NCI-H1930 (cell line): ENCODE measurements around the gene CREM.
"Not testable (repeated sequence)": the region's sequence is repeated elsewhere in the genome, so short reads cannot be mapped to it uniquely, and the experiment has no call there.

Experiments
- DNase-seq, 2 experiments: peaks; one replicate each; lab custom pipeline; 2025; lab: John Stamatoyannopoulos, UW

CREM gene

DNA sequence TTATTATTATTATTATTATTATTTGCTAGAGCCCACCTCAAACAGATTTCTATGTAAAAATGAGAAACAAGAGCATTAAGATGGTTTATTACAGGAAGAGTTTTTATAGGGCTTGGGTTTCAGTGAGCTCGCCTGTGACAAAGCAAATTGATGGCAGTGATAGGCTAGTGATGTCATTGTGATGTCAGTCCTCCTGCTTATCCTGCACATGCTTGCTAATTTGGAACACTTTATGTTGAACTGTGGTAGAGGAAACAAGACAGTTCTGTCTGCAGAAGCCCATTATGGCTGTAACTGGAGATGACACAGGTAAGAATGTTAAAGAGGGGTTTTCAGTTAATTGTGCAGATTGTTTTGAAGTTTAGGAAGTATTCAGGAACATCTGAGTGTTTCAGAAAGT lies 68.3 kb downstream of the CREM start:
- DNase-seq = no peak

DNA sequence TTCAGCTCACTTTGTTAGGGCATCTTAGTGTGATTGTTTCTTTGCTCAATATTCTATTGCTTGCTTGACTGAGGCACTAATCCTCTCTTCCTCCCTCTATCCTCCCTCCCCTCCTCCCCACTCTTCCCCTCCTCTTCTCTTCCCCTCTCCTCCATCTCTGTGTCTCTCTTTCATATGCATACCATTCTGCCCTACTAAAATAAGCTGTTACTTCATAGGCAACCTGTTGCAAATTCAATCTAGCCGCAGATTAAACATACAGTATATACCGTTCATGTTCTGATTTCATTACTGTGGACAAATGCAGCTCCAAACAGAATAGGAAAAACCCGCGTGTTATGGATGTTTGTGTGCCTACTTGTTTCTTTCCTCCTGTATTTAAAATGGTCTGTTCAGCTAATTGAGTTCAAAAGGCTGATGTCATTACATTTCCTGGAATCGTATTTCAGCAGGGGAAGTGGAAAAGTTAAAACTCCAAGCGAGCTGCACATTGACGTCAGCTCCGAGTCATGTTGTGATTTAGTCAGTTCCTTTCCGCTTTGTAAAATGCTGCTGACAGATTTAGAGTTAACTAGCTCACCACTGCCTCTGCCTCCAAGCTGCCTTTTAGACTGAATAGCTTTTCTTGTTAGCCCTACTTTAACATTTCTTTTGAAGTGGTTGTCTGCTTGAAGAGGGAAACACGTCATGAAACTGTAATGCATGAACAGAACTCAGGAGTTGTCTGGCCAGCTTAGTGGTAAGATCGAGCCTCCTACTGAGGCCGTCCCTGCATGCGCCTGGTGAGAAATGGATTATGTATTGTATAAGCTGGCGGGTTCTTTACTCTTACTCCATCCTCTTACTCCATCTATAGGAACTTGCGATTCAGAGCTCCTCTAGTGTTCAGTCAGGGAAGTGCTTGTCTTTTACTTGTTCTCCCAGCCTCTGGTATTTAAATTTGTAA lies 69.0 kb downstream of the CREM start:
- DNase-seq = no peak

DNA sequence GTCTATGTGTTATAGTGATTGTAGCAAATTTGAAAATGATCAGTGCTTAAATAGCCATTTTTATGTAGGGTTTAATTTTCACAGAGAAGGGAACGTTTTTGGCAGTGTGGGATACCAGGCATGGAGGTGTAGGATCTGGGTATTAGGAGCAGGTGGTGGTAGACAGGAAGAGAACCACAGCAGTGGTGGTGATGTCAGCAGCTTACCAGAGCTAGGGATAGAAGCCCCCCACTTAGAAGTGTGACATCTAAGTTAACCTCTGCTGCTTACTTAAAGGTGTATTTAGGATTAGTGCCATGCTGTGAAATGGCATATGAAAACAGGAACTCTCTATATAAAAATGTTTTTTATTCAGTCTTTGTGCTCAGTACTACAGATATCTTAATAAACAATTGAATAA lies 73.8 kb downstream of the CREM start:
- no peak for DNase-seq

DNA sequence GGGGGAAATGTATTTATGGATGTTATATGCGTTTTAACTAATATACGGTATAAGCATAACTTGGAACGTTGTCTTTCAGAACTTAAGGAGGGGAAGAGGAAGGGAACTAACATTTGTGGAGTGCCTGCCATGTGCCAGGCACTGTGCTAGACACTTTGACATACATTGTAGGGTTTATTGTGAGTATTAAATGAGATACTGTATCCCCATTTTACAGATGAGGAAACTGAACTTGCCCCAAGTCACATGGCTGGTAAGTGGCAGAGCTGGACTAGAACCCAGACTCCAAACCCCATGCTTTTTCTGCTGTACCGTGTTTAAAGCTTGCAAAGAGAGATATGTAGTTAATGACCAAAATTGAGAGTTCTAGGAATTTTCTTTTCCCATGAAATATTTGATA lies 74.6 kb downstream of the CREM start:
- no peak for DNase-seq

- no peak for DNase-seq
These were observed 75.4 kb downstream of the CREM start for GRCh38 chr10:35202050-35202449.

DNA sequence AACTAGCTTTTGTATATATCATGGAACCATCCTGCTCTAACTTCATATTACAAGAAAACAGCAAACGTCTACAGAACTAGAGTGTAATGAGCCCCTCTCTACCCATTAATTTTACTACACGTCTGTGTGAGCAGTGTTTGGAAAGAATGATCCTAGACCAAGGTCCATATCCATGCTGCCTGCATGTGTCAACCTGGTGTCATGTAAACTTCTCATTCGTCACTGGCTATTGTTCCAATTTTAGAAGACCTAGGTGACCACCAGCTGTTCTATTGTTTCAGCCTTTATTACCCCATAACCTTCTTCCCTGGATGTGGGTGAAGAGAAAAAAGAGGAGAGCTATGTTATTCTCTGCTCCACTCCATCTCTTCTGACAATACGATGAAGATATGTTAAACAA lies 77.1 kb downstream of the CREM start:
- no peak for DNase-seq

DNA sequence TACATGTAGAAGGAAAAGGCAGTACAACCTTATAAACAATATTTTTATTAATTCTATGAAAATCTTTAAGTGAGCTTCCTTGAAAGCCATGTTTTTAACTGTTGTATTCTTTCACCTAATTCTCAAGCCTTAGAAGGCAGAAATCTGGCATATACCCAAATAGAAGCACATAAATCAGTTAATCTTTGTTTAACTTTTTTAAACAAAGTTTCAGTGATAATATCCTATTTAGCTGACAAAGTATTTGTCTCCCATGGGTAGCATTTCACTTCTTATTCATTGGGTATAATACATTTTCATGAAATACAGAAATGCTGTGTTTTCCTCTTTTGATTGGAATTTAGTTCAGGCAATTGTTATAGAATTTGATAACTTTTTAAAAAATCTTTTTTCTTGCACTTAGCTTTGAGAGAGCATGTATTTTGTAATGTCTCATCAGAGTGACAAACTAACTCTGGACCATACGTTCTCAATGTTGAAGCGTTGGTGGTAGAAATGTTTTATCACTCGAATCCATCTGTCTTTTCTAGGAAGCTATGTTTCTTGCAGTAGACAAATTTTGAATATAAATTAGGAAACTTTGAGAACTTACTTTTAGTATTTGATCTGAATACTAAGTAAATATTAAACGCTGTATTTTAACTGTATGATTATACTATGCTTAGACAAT lies 78.1 kb downstream of the CREM start:
- DNase-seq = no peak

DNA sequence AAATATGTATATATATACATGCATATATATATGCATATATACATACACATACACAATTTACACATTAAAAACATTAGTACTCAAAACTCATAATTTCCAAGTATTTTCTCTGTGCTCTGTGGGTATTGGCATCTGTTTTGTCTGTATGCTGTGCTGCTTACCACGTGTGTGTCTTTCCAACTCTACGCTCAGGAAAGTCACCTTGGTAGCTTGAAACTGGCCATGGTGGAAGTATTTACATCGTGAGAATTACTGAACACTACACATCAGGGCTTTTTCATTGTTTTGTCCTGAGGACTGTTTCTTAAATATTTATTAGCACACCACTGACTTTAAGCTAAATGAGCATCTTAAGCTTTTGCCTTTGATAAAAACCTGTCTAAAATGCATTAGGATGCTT lies 79.6 kb downstream of the CREM start:
- DNase-seq = no peak

DNA sequence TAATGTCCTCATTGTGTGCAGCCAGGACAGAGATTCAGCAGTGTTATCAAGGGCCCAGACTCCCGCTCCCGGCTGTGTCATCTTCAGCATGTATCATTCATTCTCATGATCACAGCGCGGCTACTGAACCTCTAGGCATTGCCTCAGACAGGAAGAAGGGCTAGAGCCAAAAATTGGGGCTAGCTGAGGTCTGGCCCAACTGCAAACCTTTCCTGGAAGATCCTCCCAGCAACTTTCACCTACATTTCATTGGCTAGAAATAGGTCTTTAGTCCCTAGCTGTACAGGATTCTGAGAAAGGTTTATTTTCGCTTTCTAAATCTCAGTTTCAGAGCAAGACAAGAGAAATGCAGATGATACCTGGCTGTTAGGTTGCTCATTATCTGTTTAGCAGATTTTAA lies 81.9 kb downstream of the CREM start:
- DNase-seq = no peak

- DNase-seq = no peak
These were observed 82.4 kb downstream of the CREM start for GRCh38 chr10:35208949-35209613.

DNA sequence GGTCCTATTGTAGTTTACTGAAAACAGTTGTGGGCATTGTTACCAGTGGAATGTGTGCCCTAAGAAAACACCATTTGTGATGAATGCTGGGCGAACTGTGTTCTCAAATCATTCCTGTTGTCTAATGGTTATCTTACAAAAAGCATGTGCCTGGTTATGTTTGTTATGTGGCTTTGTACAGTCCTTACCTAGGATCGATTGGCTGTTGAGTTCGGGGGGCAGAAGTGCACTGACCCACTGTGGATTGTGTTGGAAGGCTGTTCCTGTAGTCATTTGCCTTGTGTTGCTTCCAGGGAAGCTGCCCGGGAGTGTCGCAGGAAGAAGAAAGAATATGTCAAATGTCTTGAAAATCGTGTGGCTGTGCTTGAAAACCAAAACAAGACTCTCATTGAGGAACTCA lies 84.3 kb downstream of the CREM start:
- no peak for DNase-seq

GRCh38 chr10:35211390-35211789 lies 84.7 kb downstream of the CREM start:
- no peak for DNase-seq

DNA sequence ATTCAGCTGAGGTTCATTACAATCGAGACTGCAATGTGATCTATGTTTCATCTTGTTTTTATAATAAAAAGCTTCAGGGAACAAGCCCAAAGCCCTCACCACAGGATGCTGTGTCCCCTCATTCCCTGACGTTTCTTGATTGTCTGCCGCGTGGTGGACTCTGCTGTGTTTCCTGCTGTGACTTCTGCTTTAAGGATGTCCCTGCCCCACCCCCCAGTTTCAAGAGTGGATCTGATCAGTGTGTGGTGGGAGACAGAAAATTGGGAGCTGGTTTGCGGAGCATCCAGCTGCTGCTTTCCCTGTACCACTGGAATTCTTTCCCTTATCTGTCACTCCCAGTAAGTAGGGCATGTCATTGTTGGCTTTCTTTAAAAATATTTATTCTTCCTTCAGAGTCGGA lies 86.2 kb downstream of the CREM start:
- no peak for DNase-seq

- no peak for DNase-seq
These were observed 87.1 kb downstream of the CREM start for GRCh38 chr10:35213699-35214098.

GRCh38 chr10:35214607-35215020 lies 88.0 kb downstream of the CREM start:
- DNase-seq = no peak

- no peak for DNase-seq
These were observed 88.5 kb downstream of the CREM start for GRCh38 chr10:35215107-35215506.

GRCh38 chr10:35216303-35216905 lies 89.8 kb downstream of the CREM start:
- no peak for DNase-seq

GRCh38 chr10:35216956-35217355 lies 90.3 kb downstream of the CREM start:
- not testable (repeated sequence) for DNase-seq

GRCh38 chr10:35217455-35217854 lies 90.8 kb downstream of the CREM start:
- DNase-seq = no peak

DNA sequence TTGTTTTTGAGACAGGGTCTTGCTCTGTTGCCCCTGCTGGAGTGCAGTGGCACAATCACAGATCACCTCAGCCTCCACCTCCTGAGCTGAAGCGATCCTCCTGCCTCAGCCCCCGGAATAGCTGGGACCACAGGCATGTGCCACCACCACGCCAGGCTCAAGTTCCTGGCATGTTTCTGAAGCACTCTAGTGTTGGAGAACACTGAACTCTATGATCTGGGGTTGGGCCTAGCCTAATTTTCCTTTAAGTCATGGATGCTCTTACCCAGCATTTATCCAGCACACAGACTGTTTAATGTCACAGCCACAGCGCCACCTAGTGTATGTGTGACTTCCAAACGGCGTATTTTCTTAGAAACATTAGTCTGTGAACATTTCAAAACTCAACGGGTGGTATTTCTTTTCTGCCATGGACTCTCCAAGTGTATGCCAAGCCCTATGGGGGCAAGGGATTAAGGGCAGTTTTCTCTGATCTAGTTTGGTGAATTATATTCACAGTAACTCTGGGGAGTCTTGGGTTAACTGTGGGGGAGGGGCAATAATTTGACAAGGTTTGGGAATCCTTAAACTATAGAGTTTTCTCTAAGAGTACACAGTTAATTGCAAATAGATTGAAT lies 91.8 kb downstream of the CREM start:
- peak; percentile 7 to 40 for DNase-seq

GRCh38 chr10:35219292-35219691 lies 92.6 kb downstream of the CREM start:
- no peak for DNase-seq
